KOPT-K1 (cell line): ENCODE measurements around the gene WSB1.
"Not testable (repeated sequence)": the region's sequence is repeated elsewhere in the genome, so short reads cannot be mapped to it uniquely, and the experiment has no call there.

Experiments
- H3K27ac ChIP-seq: fragments of 200-600 bp; sonication (generic); 2 replicates; pipeline ENCODE4 v1.5.1; 2016; ENCODE audit warnings: antibody characterized with exemption, mild to moderate bottlenecking, low read depth, low read length; ENCODE audit not compliant: poor library complexity, severe bottlenecking
- H3K36me3 ChIP-seq: fragments of 200-600 bp; sonication (generic); 2 replicates; pipeline ENCODE4 v1.5.1; 2017; ENCODE audit warnings: antibody characterized with exemption, mild to moderate bottlenecking, low read length, moderate library complexity; ENCODE audit not compliant: insufficient read depth
- H3K9me3 ChIP-seq: fragments of 200-600 bp; sonication (generic); 2 replicates; pipeline ENCODE4 v1.5.1; 2017; ENCODE audit warnings: antibody characterized with exemption, low read length, mild to moderate bottlenecking; ENCODE audit not compliant: insufficient read depth, poor library complexity, severe bottlenecking

Gene WSB1

GRCh38 chr17:27266228-27266627 is 27.7 kb upstream of the WSB1 start:
- no peaks in the 10 kb centered on the region for H3K9me3 ChIP-seq
- no peak overlapping the region for H3K27ac ChIP-seq
- no peaks in the 10 kb centered on the region for H3K36me3 ChIP-seq

- no peak overlapping the region for H3K27ac ChIP-seq
- H3K9me3 ChIP-seq, result no peaks in the 10 kb centered on the region
- no peaks in the 10 kb centered on the region for H3K36me3 ChIP-seq
Measured at GRCh38 chr17:27268394-27269085, 25.4 kb upstream of the WSB1 start.

GRCh38 chr17:27269201-27269600 is 24.7 kb upstream of the WSB1 start:
- Histone ChIP-seq H3K36me3 (no peaks in the 10 kb centered on the region), H3K9me3 (no peaks in the 10 kb centered on the region), H3K27ac (no peak overlapping the region)

GRCh38 chr17:27269974-27270373 is 23.9 kb upstream of the WSB1 start:
- Histone ChIP-seq H3K27ac (no peak overlapping the region), H3K9me3 (no peaks in the 10 kb centered on the region), H3K36me3 (no peaks in the 10 kb centered on the region)

- Histone ChIP-seq H3K36me3 (no peaks in the 10 kb centered on the region), H3K27ac (no peak overlapping the region), H3K9me3 (no peaks in the 10 kb centered on the region)
Measured at GRCh38 chr17:27276653-27277156, 17.2 kb upstream of the WSB1 start.

- not testable (repeated sequence) for H3K36me3 ChIP-seq, H3K27ac ChIP-seq, H3K9me3 ChIP-seq
Measured at GRCh38 chr17:27279132-27279531, 14.8 kb upstream of the WSB1 start.

- H3K9me3 ChIP-seq, result no peaks in the 10 kb centered on the region
- H3K36me3 ChIP-seq, result no peaks in the 10 kb centered on the region
- H3K27ac ChIP-seq, result no peak overlapping the region
Measured at GRCh38 chr17:27280527-27280926, 13.4 kb upstream of the WSB1 start.

GRCh38 chr17:27281438-27281837 is 12.5 kb upstream of the WSB1 start:
- H3K36me3 ChIP-seq, result no peaks in the 10 kb centered on the region
- no peak overlapping the region for H3K27ac ChIP-seq

GRCh38 chr17:27282054-27282551 is 11.8 kb upstream of the WSB1 start:
- Histone ChIP-seq H3K36me3 (no peaks in the 10 kb centered on the region), H3K27ac (no peak overlapping the region)

More at GRCh38 chr17:27281438-27281837, 12.5 kb upstream of the WSB1 start:
- H3K9me3 ChIP-seq, result no peaks in the 10 kb centered on the region

GRCh38 chr17:27283060-27283459 is 10.9 kb upstream of the WSB1 start:
- H3K36me3 ChIP-seq, result no peaks in the 10 kb centered on the region
- H3K27ac ChIP-seq, result no peak overlapping the region
- H3K9me3 ChIP-seq, result no peaks in the 10 kb centered on the region

More at GRCh38 chr17:27282054-27282551, 11.8 kb upstream of the WSB1 start:
- H3K9me3 ChIP-seq, result no peaks in the 10 kb centered on the region

GRCh38 chr17:27283751-27284150 is 10.2 kb upstream of the WSB1 start:
- H3K27ac ChIP-seq, result no peak overlapping the region
- no peaks in the 10 kb centered on the region for H3K36me3 ChIP-seq
- no peaks in the 10 kb centered on the region for H3K9me3 ChIP-seq

DNA sequence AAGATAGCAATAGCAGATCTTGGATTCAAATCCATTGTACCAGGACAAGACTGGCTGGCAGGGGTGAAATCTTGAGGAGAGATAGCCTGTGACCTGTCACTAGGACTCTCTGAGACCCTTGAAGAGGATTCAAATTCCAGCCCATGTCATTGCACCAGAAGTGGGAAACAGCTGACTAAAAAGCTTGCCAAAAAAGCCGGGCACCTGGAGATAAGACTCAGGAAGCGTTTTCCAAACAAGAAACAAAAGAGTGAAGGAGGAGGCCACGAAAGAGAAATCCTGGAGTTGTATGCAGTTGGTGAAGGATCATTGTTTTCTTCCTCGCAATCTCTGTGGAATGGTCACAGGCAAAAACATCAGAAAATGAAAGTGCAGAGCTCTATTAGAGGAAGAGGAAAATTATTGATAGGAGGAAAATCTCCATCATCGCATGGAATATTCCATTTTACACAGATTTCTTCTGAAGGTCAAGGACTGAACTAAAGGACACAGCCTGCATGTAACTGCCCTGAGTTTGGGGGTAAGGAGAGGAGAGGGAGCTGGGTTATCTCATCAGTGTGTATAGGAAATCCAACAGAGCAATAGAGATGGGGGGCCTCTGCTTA is 9.0 kb upstream of the WSB1 start:
- H3K36me3 ChIP-seq, result no peaks in the 10 kb centered on the region

GRCh38 chr17:27285516-27285915 is 8.4 kb upstream of the WSB1 start:
- H3K9me3 ChIP-seq, result no peaks in the 10 kb centered on the region
- no peak overlapping the region for H3K27ac ChIP-seq
- no peaks in the 10 kb centered on the region for H3K36me3 ChIP-seq

More for the DNA sequence above, 9.0 kb upstream of the WSB1 start:
- Histone ChIP-seq H3K27ac (no peak overlapping the region), H3K9me3 (no peaks in the 10 kb centered on the region)

DNA sequence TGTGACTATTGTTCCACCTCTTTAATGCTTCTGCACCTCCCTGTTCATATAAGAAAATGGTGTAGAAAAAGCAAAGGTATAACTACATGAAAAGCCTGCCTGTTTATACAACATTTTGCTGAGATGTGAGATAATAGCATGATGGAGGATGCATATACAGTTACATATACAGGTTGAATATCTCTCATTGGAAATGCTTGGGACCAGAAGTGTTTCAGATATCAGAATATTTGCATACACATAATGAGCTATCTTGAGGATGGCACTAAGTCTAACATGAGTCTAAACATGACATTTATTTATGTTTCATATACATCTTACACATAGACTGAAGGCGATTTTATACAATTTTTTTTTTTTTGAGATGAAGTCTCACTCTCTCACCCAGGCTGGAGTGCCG is 5.7 kb upstream of the WSB1 start:
- no peaks in the 10 kb centered on the region for H3K9me3 ChIP-seq
- no peaks in the 10 kb centered on the region for H3K36me3 ChIP-seq
- no peak overlapping the region for H3K27ac ChIP-seq

GRCh38 chr17:27289856-27290255 is 4.1 kb upstream of the WSB1 start:
- H3K27ac ChIP-seq, result no peak overlapping the region
- H3K9me3 ChIP-seq, result no peaks in the 10 kb centered on the region
- H3K36me3 ChIP-seq, result no peaks in the 10 kb centered on the region
